Neuronal stem cell (in vitro differentiated cells): ENCODE data around the gene B3GALT6.

ENCODE experiments used
- DNase-seq: peaks from one replicate; pipeline ENCODE4 v3.0.0-alpha.2; 2013; ENCODE audit warnings: low spot score
- H2AFZ ChIP-seq: one replicate; pipeline ENCODE4 v1.6.1; 2013; ENCODE audit warnings: mild to moderate bottlenecking, low read length, inconsistent platforms
- H2AK5ac ChIP-seq: 2 replicates; pipeline ENCODE4 v1.6.1; 2013; ENCODE audit warnings: low read depth, mild to moderate bottlenecking, inconsistent platforms, low read length, moderate library complexity, mixed read lengths
- H2BK120ac ChIP-seq: 2 replicates; pipeline ENCODE4 v1.6.1; 2013; ENCODE audit warnings: low read depth, mild to moderate bottlenecking, inconsistent platforms, low read length, moderate library complexity, mixed read lengths
- H2BK12ac ChIP-seq: one replicate; pipeline ENCODE4 v1.6.1; 2013; ENCODE audit warnings: low read length, inconsistent platforms
- H2BK15ac ChIP-seq: 2 replicates; pipeline ENCODE4 v1.6.1; 2013; ENCODE audit warnings: mild to moderate bottlenecking, low read length, inconsistent platforms, mixed read lengths
- H2BK5ac ChIP-seq: one replicate; pipeline ENCODE4 v1.6.1; 2013; ENCODE audit warnings: inconsistent platforms, mild to moderate bottlenecking, low read length, moderate library complexity
- H3K14ac ChIP-seq: one replicate; pipeline ENCODE4 v1.6.1; 2013; ENCODE audit warnings: low read length, inconsistent platforms
- H3K18ac ChIP-seq: 2 replicates; pipeline ENCODE4 v1.6.1; 2013; ENCODE audit warnings: low read length, inconsistent platforms
- H3K23ac ChIP-seq: 2 replicates; pipeline ENCODE4 v1.6.1; 2013; ENCODE audit warnings: low read depth, mild to moderate bottlenecking, mixed read lengths, low read length, inconsistent platforms; ENCODE audit not compliant: poor library complexity
- H3K27ac ChIP-seq: replicated peaks from 3 replicates; pipeline ENCODE4 v1.5.1; 2013; ENCODE audit warnings: low read length, inconsistent platforms
- H3K27me3 ChIP-seq, 3 experiments: 2 replicates each; pipeline ENCODE4 v1.6.1; 2013; ENCODE audit warnings: low read length in 3 of 3, mild to moderate bottlenecking in 2 of 3, inconsistent platforms in 1 of 3, low read depth in 1 of 3, mixed read lengths in 1 of 3, moderate library complexity in 1 of 3; ENCODE audit not compliant: control insufficient read depth in 3 of 3, insufficient read depth in 3 of 3
- H3K36me3 ChIP-seq, 2 donors: replicated peaks in 1 of 2; 2 replicates each; pipeline ENCODE4 v1.6.1; 2013; ENCODE audit warnings: low read length in 2 of 2; ENCODE audit not compliant: control insufficient read depth in 2 of 2, insufficient read depth in 2 of 2
- H3K4ac ChIP-seq: 2 replicates; pipeline ENCODE4 v1.6.1; 2013; ENCODE audit warnings: inconsistent platforms, mild to moderate bottlenecking, low read length, moderate library complexity
- H3K4me1 ChIP-seq, 2 donors: 1 replicate in 1 of 2; 2 replicates in 1 of 2; pipeline ENCODE4 v1.6.1; 2013; ENCODE audit warnings: low read length in 2 of 2, low read depth in 1 of 2; ENCODE audit not compliant: control insufficient read depth in 2 of 2, insufficient read depth in 1 of 2
- H3K4me2 ChIP-seq: one replicate; pipeline ENCODE4 v1.6.1; 2013; ENCODE audit warnings: mild to moderate bottlenecking, low read length, inconsistent platforms; ENCODE audit not compliant: insufficient read depth, poor library complexity, severe bottlenecking
- H3K4me3 ChIP-seq, 2 donors: 2 replicates each; pipeline ENCODE4 v1.5.1; 2013; ENCODE audit warnings: low read length in 2 of 2, mild to moderate bottlenecking in 2 of 2, inconsistent platforms in 1 of 2, moderate library complexity in 1 of 2
- H3K79me1 ChIP-seq: one replicate; pipeline ENCODE4 v1.6.1; 2013; ENCODE audit warnings: low read depth, mild to moderate bottlenecking, inconsistent platforms, low read length, moderate library complexity
- H3K9ac ChIP-seq: one replicate; pipeline ENCODE4 v1.6.1; 2013; ENCODE audit warnings: mild to moderate bottlenecking, low read depth, low read length, inconsistent platforms; ENCODE audit not compliant: poor library complexity
- H3K9me3 ChIP-seq, 2 donors: replicated peaks in 1 of 2; 2 replicates each; pipeline versions ENCODE3 to v1.6.1; 2013; ENCODE audit warnings: low read length in 2 of 2, mild to moderate bottlenecking in 2 of 2, inconsistent platforms in 1 of 2, low read depth in 1 of 2, mixed read lengths in 1 of 2, moderate library complexity in 1 of 2; ENCODE audit not compliant: control insufficient read depth in 2 of 2, insufficient read depth in 1 of 2
- H4K8ac ChIP-seq: one replicate; pipeline ENCODE4 v1.6.1; 2013; ENCODE audit warnings: low read depth, mild to moderate bottlenecking, inconsistent platforms, low read length, moderate library complexity
- H4K91ac ChIP-seq: one replicate; pipeline ENCODE4 v1.6.1; 2013; ENCODE audit warnings: low read length, low read depth, mild to moderate bottlenecking, inconsistent platforms; ENCODE audit not compliant: poor library complexity
- WGBS, 2 donors: extraction: QIAGEN DNeasy Blood & Tissue Kit; methylation state at CpG; one replicate each; pipeline ENCODE4 v1.1.7; 2013; ENCODE audit warnings: missing lambda C conversion rate in 2 of 2, mixed read lengths in 1 of 2; ENCODE audit not compliant: insufficient read length in 2 of 2, insufficient replicate concordance in 1 of 2; ENCODE audit errors: extremely low coverage in 2 of 2; 5-methylcytosine and 5-hydroxymethylcytosine counted together

B3GALT6 gene

GRCh38 chr1:1217621-1218523, 14.2 kb upstream of the B3GALT6 start:
- no peak overlapping the region for H2BK5ac ChIP-seq
- no peak overlapping the region for H4K91ac ChIP-seq
- H3K27ac ChIP-seq = no peak overlapping the region
- peaks cover 0 to 2% of the 10 kb centered on the region in 2 donors for H3K9me3 ChIP-seq
- WGBS, 2 donors = no CpG with 5 or more reads among the region's 52 CpGs
- no peak overlapping the region for H3K4me2 ChIP-seq
- no peak overlapping the region for H2AK5ac ChIP-seq
- H2BK15ac ChIP-seq = no peak overlapping the region
- no peak overlapping the region for H2BK12ac ChIP-seq
- peaks cover 17 to 56% of the 10 kb centered on the region in 2 donors for H3K36me3 ChIP-seq
- no peaks in the 10 kb centered on the region for H3K4me1 ChIP-seq
- H3K27me3 ChIP-seq = peaks cover 0 to 1% (median 0%) of the 10 kb centered on the region in 3 experiments
- no peak overlapping the region for H2AFZ ChIP-seq
- no peak overlapping the region for H3K14ac ChIP-seq
- no peak overlapping the region for H3K9ac ChIP-seq
- H4K8ac ChIP-seq = no peak overlapping the region
- H3K79me1 ChIP-seq = peaks cover 4% of the 10 kb centered on the region
- no peak overlapping the region for H2BK120ac ChIP-seq
- H3K18ac ChIP-seq = no peak overlapping the region
- no peak for DNase-seq
- no peak overlapping the region for H3K4ac ChIP-seq
- H3K23ac ChIP-seq = no peak overlapping the region
- no peak overlapping the region for H3K4me3 ChIP-seq

DNA sequence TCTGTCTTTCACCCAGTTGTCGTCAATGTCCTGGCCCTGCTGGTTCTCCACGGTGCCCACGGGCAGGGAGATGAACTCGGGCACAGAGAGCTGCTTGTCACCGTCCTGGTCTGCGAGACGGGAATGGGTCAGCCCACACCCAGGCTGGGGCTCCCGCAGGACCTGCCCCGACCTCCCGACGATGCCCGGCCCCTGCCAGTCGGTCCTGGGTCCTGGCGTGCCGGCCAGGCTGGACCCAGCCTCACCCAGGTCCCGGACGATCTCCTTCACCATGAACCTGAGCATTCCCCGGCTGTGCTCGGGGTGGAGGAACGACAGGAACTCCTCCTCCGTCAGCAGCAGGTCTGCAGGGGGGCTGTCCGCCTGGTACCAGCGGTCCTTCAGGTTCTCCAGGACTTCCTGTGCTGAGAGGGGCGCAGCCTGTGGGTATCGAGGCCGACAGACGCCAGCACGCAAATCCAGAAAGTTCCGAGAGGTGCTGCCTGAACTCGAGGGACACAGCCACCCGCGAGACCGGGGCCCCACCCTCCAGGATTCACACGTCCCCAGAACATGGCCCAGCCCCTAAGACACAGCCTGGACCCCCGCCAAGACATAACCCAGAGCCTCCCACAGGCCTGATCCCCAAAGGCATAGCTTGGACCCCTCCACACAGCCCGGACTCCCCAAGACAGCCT, 13.4 kb upstream of the B3GALT6 start:
- no peak for DNase-seq
- H3K23ac ChIP-seq = no peak overlapping the region
- no peak overlapping the region for H3K9ac ChIP-seq
- H3K18ac ChIP-seq = no peak overlapping the region
- H3K14ac ChIP-seq = no peak overlapping the region
- peaks cover 0 to 3% (median 0%) of the 10 kb centered on the region in 3 experiments for H3K27me3 ChIP-seq
- no peak overlapping the region for H4K91ac ChIP-seq
- no peak overlapping the region for H3K27ac ChIP-seq
- peaks cover 0 to 5% of the 10 kb centered on the region in 2 donors for H3K9me3 ChIP-seq
- no peak overlapping the region for H2AFZ ChIP-seq
- no peak overlapping the region for H2BK120ac ChIP-seq
- no peaks in the 10 kb centered on the region for H3K4me1 ChIP-seq
- no peak overlapping the region for H4K8ac ChIP-seq
- H3K79me1 ChIP-seq = peaks cover 5% of the 10 kb centered on the region
- no peak overlapping the region for H2BK5ac ChIP-seq
- H2BK15ac ChIP-seq = no peak overlapping the region
- no CpG with 5 or more reads among the region's 36 CpGs for WGBS, 2 donors
- H3K4me3 ChIP-seq = no peak overlapping the region
- H3K4ac ChIP-seq = no peak overlapping the region
- H2AK5ac ChIP-seq = no peak overlapping the region
- H3K36me3 ChIP-seq = peaks cover 21 to 63% of the 10 kb centered on the region in 2 donors
- no peak overlapping the region for H2BK12ac ChIP-seq
- H3K4me2 ChIP-seq = no peak overlapping the region

DNA sequence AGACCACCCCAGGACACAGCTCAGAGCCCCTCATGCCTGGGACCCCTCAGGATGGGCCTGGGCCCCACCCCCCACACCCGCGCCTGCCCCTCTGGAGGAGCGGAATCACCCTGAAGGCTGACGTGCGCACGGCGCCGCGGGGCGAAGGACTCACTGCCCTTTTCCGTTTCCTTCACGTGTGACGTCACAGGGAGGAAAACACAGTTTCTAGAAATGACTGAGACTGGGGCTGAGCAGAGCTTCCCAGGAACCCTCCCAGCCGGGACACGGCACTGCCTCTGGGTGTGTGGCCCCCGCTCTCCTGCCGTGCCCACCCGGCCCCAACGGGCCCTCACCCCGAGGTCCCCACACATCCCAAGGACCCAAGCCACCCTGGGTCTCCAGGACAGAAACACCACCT, 12.7 kb upstream of the B3GALT6 start:
- no peak overlapping the region for H2BK15ac ChIP-seq
- no peak overlapping the region for H2AFZ ChIP-seq
- peaks cover 21 to 67% of the 10 kb centered on the region in 2 donors for H3K36me3 ChIP-seq
- no peak overlapping the region for H4K8ac ChIP-seq
- no peak for DNase-seq
- H3K4me3 ChIP-seq = no peak overlapping the region
- H2BK12ac ChIP-seq = no peak overlapping the region
- H3K4ac ChIP-seq = no peak overlapping the region
- H3K23ac ChIP-seq = peak overlapping the region; percentile 55
- no peak overlapping the region for H3K27ac ChIP-seq
- H3K4me1 ChIP-seq = no peaks in the 10 kb centered on the region
- no peak overlapping the region for H2BK120ac ChIP-seq
- peaks cover 0 to 5% of the 10 kb centered on the region in 2 donors for H3K9me3 ChIP-seq
- peaks cover 5% of the 10 kb centered on the region for H3K79me1 ChIP-seq
- H2BK5ac ChIP-seq = no peak overlapping the region
- no peak overlapping the region for H3K18ac ChIP-seq
- WGBS, 2 donors = no CpG with 5 or more reads among the region's 20 CpGs
- no peak overlapping the region for H3K9ac ChIP-seq
- no peak overlapping the region for H2AK5ac ChIP-seq
- H4K91ac ChIP-seq = no peak overlapping the region
- peaks cover 0 to 3% (median 0%) of the 10 kb centered on the region in 3 experiments for H3K27me3 ChIP-seq
- no peak overlapping the region for H3K14ac ChIP-seq
- H3K4me2 ChIP-seq = no peak overlapping the region

DNA sequence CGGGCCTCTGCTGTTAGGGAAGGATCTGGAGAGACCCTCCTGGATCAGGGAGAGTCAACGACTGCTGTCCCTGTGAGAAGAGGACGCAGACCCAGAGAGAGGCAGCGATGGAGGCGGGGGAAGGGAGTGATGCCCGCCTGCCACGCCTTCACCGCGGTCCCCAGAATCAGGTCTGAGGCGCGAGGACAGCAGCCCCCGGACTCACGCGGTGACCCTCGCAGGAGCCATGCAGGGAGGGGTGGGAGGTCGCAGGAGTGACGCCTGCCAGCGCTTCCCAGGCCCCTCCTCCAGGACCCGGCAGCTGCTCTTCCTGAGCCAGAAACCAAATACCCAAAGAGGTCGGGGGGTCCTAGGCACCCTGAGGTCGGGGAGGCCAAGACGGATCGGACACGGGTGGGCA, 11.8 kb upstream of the B3GALT6 start:
- Histone ChIP-seq H3K4me1 (no peaks in the 10 kb centered on the region), H3K9ac (no peak overlapping the region), H4K91ac (no peak overlapping the region), H2BK12ac (no peak overlapping the region), H3K79me1 (peaks cover 11% of the 10 kb centered on the region), H3K14ac (no peak overlapping the region), H2BK5ac (no peak overlapping the region), H2AK5ac (no peak overlapping the region), H2BK120ac (no peak overlapping the region), H3K27ac (no peak overlapping the region), H2BK15ac (no peak overlapping the region), H3K36me3 (peaks cover 21 to 76% of the 10 kb centered on the region in 2 donors), H3K27me3 (peaks cover 0 to 3% (median 0%) of the 10 kb centered on the region in 3 experiments), H3K23ac (no peak overlapping the region), H2AFZ (no peak overlapping the region), H3K4me3 (no peak overlapping the region), H3K18ac (no peak overlapping the region), H3K9me3 (peaks cover 0 to 5% of the 10 kb centered on the region in 2 donors), H3K4me2 (no peak overlapping the region), H4K8ac (no peak overlapping the region), H3K4ac (no peak overlapping the region)
- WGBS, 2 donors = no CpG with 5 or more reads among the region's 24 CpGs
- DNase-seq = no peak
